IMR-90 (cell line): Measurements from ENCODE around the gene EMX2. TPM values are rescaled to one million over a fixed set of nuclear protein-coding genes. Genes with fewer than 3 reads are reported as not detected.

Source experiments
- ATAC-seq: fragments of 200-7000 bp; cut with Tn5 transposase; 2 replicates; pipeline ENCODE4 v1.9.1; 2020; ENCODE audit warnings: low read depth, mild to moderate bottlenecking, moderate library complexity
- BruUV-seq: library from RNA; stranded (reverse); fragments of 400-500 nt; replicated peaks from 2 replicates; lab custom pipeline; 2021; lab: Mats Ljungman, UMichigan
- CTCF ChIA-PET: fragments of 300-600 bp; formaldehyde crosslinking; extraction: SDS; loops from one replicate; lab custom pipeline; 2021; ENCODE audit warnings: antibody characterized with exemption; lab: Yijun Ruan, JAX
- POLR2A ChIA-PET: fragments of 300-600 bp; sonication (Branson Sonifier 250); formaldehyde crosslinking; loops from one replicate; lab custom pipeline; 2022; ENCODE audit warnings: antibody characterized with exemption; ENCODE audit not compliant: unreplicated experiment; lab: Charles Lee
- DNase-seq: peaks from one replicate; pipeline ENCODE4 v3.0.0; 2013
- H2AFZ ChIP-seq: replicated peaks from 2 replicates; pipeline ENCODE3; 2013; ENCODE audit warnings: low read length, mild to moderate bottlenecking; ENCODE audit not compliant: poor library complexity
- H2AK5ac ChIP-seq: 2 replicates; pipeline ENCODE4 v1.6.1; 2013; ENCODE audit warnings: low read depth, low read length, inconsistent platforms
- H2AK9ac ChIP-seq: replicated peaks from 2 replicates; pipeline ENCODE3; 2013; ENCODE audit warnings: mild to moderate bottlenecking, low read depth, low read length, moderate library complexity; ENCODE audit not compliant: poor library complexity
- H2BK120ac ChIP-seq: 2 replicates; pipeline ENCODE4 v1.6.1; 2013; ENCODE audit warnings: low read depth, low read length, inconsistent platforms
- H2BK15ac ChIP-seq: 3 replicates; pipeline ENCODE4 v1.6.1; 2013; ENCODE audit warnings: low read depth, low read length, inconsistent platforms
- H2BK20ac ChIP-seq: 2 replicates; pipeline ENCODE4 v1.6.1; 2013; ENCODE audit warnings: low read depth, mild to moderate bottlenecking, inconsistent platforms, low read length, moderate library complexity
- H2BK5ac ChIP-seq: 2 replicates; pipeline ENCODE4 v1.6.1; 2013; ENCODE audit warnings: mild to moderate bottlenecking, low read depth, low read length, inconsistent platforms; ENCODE audit not compliant: poor library complexity, severe bottlenecking
- H3K14ac ChIP-seq: replicated peaks from 2 replicates; pipeline ENCODE4 v1.6.1; 2013; ENCODE audit warnings: low read depth, low read length, inconsistent platforms
- H3K18ac ChIP-seq: 2 replicates; pipeline ENCODE4 v1.6.1; 2013; ENCODE audit warnings: low read depth, low read length, control low read depth
- H3K23ac ChIP-seq: 2 replicates; pipeline ENCODE4 v1.6.1; 2013; ENCODE audit warnings: low read depth, low read length, inconsistent platforms
- H3K27ac ChIP-seq: 2 replicates; pipeline ENCODE4 v1.5.1; 2013; ENCODE audit warnings: mild to moderate bottlenecking, control low read depth, low read length; ENCODE audit not compliant: insufficient read depth
- H3K27me3 ChIP-seq: 2 replicates; pipeline ENCODE4 v1.6.1; 2013; ENCODE audit warnings: low read length; ENCODE audit not compliant: control insufficient read depth, insufficient read depth
- H3K36me3 ChIP-seq: 2 replicates; pipeline ENCODE4 v1.6.1; 2013; ENCODE audit warnings: low read length, mixed read lengths; ENCODE audit not compliant: control insufficient read depth, insufficient read depth
- H3K4ac ChIP-seq: 2 replicates; pipeline ENCODE4 v1.6.1; 2013; ENCODE audit warnings: low read depth, low read length, inconsistent platforms
- H3K4me1 ChIP-seq: 2 replicates; pipeline ENCODE4 v1.6.1; 2013; ENCODE audit warnings: low read length, mixed read lengths; ENCODE audit not compliant: control insufficient read depth, insufficient read depth
- H3K4me2 ChIP-seq: 2 replicates; pipeline ENCODE4 v1.6.1; 2013; ENCODE audit warnings: low read depth, mild to moderate bottlenecking, control low read depth, low read length, moderate library complexity
- H3K4me3 ChIP-seq: 2 replicates; pipeline ENCODE4 v1.5.1; 2013; ENCODE audit warnings: low read depth, mild to moderate bottlenecking, control low read depth, low read length, moderate library complexity; ENCODE audit not compliant: insufficient read depth
- H3K56ac ChIP-seq: 2 replicates; pipeline ENCODE4 v1.6.1; 2013; ENCODE audit warnings: low read length, inconsistent platforms; ENCODE audit not compliant: insufficient read depth; ENCODE audit errors: extremely low read depth
- H3K79me1 ChIP-seq, 2 experiments: 2 replicates each; pipeline ENCODE4 v1.6.1; 2013; ENCODE audit warnings: low read length in 2 of 2, inconsistent platforms in 1 of 2, low read depth in 1 of 2
- H3K9ac ChIP-seq: 2 replicates; pipeline ENCODE4 v1.6.1; 2013; ENCODE audit warnings: low read depth, low read length, control low read depth
- H3K9me1 ChIP-seq: 2 replicates; pipeline ENCODE4 v1.6.1; 2013; ENCODE audit warnings: low read length, inconsistent platforms; ENCODE audit not compliant: insufficient read depth
- H3K9me3 ChIP-seq: 2 replicates; pipeline ENCODE4 v1.6.1; 2013; ENCODE audit warnings: low read length; ENCODE audit not compliant: control insufficient read depth, insufficient read depth
- H4K20me1 ChIP-seq: 2 replicates; pipeline ENCODE4 v1.6.1; 2013; ENCODE audit warnings: low read length, inconsistent platforms; ENCODE audit not compliant: insufficient read depth
- H4K5ac ChIP-seq: 2 replicates; pipeline ENCODE4 v1.6.1; 2013; ENCODE audit warnings: mild to moderate bottlenecking, low read depth, low read length, control low read depth
- H4K8ac ChIP-seq, 2 experiments: 2 replicates each; pipeline ENCODE4 v1.6.1; 2013; ENCODE audit warnings: low read depth in 2 of 2, low read length in 2 of 2, control low read depth in 1 of 2, inconsistent platforms in 1 of 2
- H4K91ac ChIP-seq: 2 replicates; pipeline ENCODE4 v1.6.1; 2013; ENCODE audit warnings: low read depth, low read length, inconsistent platforms; ENCODE audit not compliant: insufficient read depth
- MAFK ChIP-seq: IDR thresholded peaks from 2 replicates; pipeline ENCODE4 v1.6.1; 2012; ENCODE audit warnings: low read depth, low read length, improper control_type of control experiment
- MAZ ChIP-seq: IDR thresholded peaks from 2 replicates; pipeline ENCODE4 v1.6.1; 2012; ENCODE audit warnings: low read depth, mild to moderate bottlenecking, low read length, improper control_type of control experiment, moderate library complexity, borderline replicate concordance
- MXI1 ChIP-seq: IDR thresholded peaks from 2 replicates; pipeline ENCODE4 v1.6.1; 2012; ENCODE audit warnings: low read depth, mild to moderate bottlenecking, low read length, moderate library complexity, borderline replicate concordance
- NFE2L2 ChIP-seq: fragments of 150-350 bp; IDR thresholded peaks from 2 replicates; pipeline ENCODE4 v1.6.1; 2016; ENCODE audit warnings: low read depth, mild to moderate bottlenecking, low read length
- WGBS, 2 experiments: methylation state at CpG; one replicate each; pipeline versions ENCODE4 v1.1.5 to v1.1.7; 2013; ENCODE audit warnings: missing lambda C conversion rate in 2 of 2; ENCODE audit not compliant: insufficient read length in 1 of 2; ENCODE audit errors: extremely low coverage in 2 of 2; 5-methylcytosine and 5-hydroxymethylcytosine counted together
- dilution Hi-C: fragments of 300-500 bp; cut with HindIII; formaldehyde crosslinking; loops from one replicate; pipeline ENCODE4 v1.14.3; 2018; ENCODE audit warnings: low sequenced_read_pairs; ENCODE audit not compliant: unreplicated experiment
- in situ Hi-C: fragments of 300-500 bp; cut with MboI; formaldehyde crosslinking; loops from 3 replicates; pipeline ENCODE4 v1.14.3; 2019; ENCODE audit warnings: low sequenced_read_pairs, inconsistent platforms, mixed read lengths
- intact Hi-C: fragments of 100-400 bp; cut with micrococcal nuclease; formaldehyde crosslinking; loops from 2 replicates; pipeline ENCODE4 v1.10.0; 2022
- polyA plus RNA-seq, 3 experiments: library from polyadenylated mRNA; depleted of rRNA; stranded (reverse); fragments of >200 nt; gene quantifications; 2 replicates each; pipeline ENCODE4 v1.2.3, GENCODE V29; 2012; ENCODE audit warnings: low replicate concordance in 1 of 3
- total RNA-seq: library from RNA; depleted of rRNA; stranded (reverse); fragments of >200 nt; gene quantifications from 2 replicates; pipeline ENCODE4 v1.2.3, GENCODE V29; 2012
- TF ChIP-seq, protein P1 (sequence below): conservative IDR thresholded peaks from 2 replicates; pipeline ENCODE4 v1.5.1; 2012; ENCODE audit warnings: mild to moderate bottlenecking, low read depth, low read length, improper control_type of control experiment

EMX2 gene
- total and polyA plus RNA-seq, 2 of the 4 experiments (the other 2 are of a cell fraction), result not detected

DNA sequence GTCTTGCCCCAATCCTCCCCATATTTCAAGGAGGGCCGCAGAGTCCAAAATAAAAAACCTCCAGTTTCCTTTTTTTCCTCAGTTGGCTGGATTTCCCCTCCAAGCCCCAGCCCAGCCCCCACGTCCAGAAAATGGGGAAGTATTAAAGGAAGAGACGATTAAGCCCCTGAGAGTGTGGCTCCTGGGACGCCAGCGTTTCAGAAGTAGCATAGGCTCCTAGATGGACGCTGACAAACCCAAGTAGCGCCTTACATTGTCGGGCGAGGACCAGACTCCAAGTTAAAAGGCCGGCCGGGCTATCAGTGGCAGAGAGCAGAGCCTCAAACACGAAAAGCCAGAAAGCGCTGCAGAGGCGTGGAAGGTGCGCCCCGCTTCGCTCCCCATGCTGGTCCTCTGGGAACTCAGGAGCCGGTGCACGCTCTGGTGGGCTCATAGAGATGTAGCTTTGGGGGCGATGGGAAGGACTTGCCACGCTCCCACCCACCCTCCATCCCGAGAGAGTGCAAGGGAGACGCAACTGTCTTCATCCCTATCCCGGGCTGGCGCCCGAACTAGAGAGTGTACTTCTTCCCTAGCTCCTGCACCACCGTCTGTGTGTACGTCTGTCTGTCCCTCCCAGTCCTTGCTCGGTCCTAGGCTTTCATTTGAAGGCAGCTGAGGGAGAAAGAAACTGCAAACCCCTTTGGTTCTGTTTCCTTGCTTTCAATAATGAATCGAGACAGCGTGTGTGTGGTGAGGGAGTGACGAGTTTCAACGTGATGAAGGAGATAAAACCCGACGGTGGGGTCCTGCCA, 6.3 kb upstream of the EMX2 start:
- no peak for ATAC-seq
- Histone ChIP-seq H3K4ac (no peak overlapping the region), H4K20me1 (no peaks in the 10 kb centered on the region), H3K27me3 (peaks cover 90% of the 10 kb centered on the region), H3K18ac (no peak overlapping the region), H3K4me2 (no peak overlapping the region), H3K36me3 (no peaks in the 10 kb centered on the region), H3K9ac (no peak overlapping the region), H2BK15ac (no peak overlapping the region), H3K79me1 (no peaks in the 10 kb centered on the region), H2AFZ (no peak overlapping the region), H3K9me1 (no peaks in the 10 kb centered on the region), H3K56ac (no peak overlapping the region), H2AK9ac (no peak overlapping the region), H3K9me3 (no peaks in the 10 kb centered on the region), H3K4me3 (no peak overlapping the region), H4K91ac (no peak overlapping the region), H4K8ac (no peak overlapping the region), H3K23ac (no peak overlapping the region), H2BK20ac (no peak overlapping the region), H2BK5ac (no peak overlapping the region), H3K4me1 (no peaks in the 10 kb centered on the region), H3K14ac (no peak overlapping the region), H3K27ac (no peak overlapping the region), H2AK5ac (no peak overlapping the region), H2BK120ac (no peak overlapping the region), H4K5ac (no peak overlapping the region)
- no TSS peak for BruUV-seq
- ChIA-PET CTCF (interaction anchor here (0.7 kb wide), 1 partner anchor 166 kb away, joined by 3 read pairs; no protein-coding TSS in a partner anchor), POLR2A (no interaction called here)
- TF ChIP-seq MAFK (no peak), NFE2L2 (no peak), MAZ (no peak), MXI1 (no peak)
- TF ChIP-seq, protein P1, sequence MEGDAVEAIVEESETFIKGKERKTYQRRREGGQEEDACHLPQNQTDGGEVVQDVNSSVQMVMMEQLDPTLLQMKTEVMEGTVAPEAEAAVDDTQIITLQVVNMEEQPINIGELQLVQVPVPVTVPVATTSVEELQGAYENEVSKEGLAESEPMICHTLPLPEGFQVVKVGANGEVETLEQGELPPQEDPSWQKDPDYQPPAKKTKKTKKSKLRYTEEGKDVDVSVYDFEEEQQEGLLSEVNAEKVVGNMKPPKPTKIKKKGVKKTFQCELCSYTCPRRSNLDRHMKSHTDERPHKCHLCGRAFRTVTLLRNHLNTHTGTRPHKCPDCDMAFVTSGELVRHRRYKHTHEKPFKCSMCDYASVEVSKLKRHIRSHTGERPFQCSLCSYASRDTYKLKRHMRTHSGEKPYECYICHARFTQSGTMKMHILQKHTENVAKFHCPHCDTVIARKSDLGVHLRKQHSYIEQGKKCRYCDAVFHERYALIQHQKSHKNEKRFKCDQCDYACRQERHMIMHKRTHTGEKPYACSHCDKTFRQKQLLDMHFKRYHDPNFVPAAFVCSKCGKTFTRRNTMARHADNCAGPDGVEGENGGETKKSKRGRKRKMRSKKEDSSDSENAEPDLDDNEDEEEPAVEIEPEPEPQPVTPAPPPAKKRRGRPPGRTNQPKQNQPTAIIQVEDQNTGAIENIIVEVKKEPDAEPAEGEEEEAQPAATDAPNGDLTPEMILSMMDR, result no peak
- 0% methylated on average over 11 of the region's 35 CpGs; no CpG with 5 or more reads in 1 of the 2 experiments for WGBS, 2 experiments
- DNase-seq, result no peak
- intact Hi-C loops, result loop anchor here (2.0 to 10.0 kb wide), 2 partner anchors 509 to 923 kb away; partner anchors contain the start of gene RAB11FIP2
- dilution Hi-C loops, result no loop called here
- in situ Hi-C loops, result no loop called here
